GM12892 (cell line): ENCODE data around the gene AEBP1.

Experiments used
- DNase-seq: peaks from one replicate; pipeline ENCODE4 v3.0.0; 2011; ENCODE audit not compliant: insufficient read length
- FAIRE-seq: peaks from 2 replicates; lab custom pipeline; 2011; peaks lifted over from hg19 to GRCh38; lab: Jason Lieb, UNC
- POLR2A ChIP-seq: IDR thresholded peaks from 2 replicates; pipeline ENCODE4 v1.6.1; 2011; ENCODE audit warnings: low read depth, low read length, control low read depth
- POLR2AphosphoS5 ChIP-seq: IDR thresholded peaks from 2 replicates; pipeline ENCODE4 v1.6.1; 2011; ENCODE audit warnings: low read depth, low read length, control low read depth
- TAF1 ChIP-seq: IDR thresholded peaks from 2 replicates; pipeline ENCODE4 v1.6.1; 2011; ENCODE audit warnings: low read depth, mild to moderate bottlenecking, control low read depth, low read length, borderline replicate concordance

The AEBP1 gene

GRCh38 chr7:44093102-44093641, 11.0 kb upstream of the AEBP1 start:
- TF ChIP-seq POLR2AphosphoS5 (no peak), TAF1 (no peak), POLR2A (no peak)
- FAIRE-seq (no peak), DNase-seq (no peak)

GRCh38 chr7:44094365-44094764, 9.8 kb upstream of the AEBP1 start:
- no peak for FAIRE-seq
- DNase-seq = no peak
- TF ChIP-seq POLR2A (no peak), TAF1 (no peak), POLR2AphosphoS5 (no peak)

GRCh38 chr7:44094883-44095592, 9.1 kb upstream of the AEBP1 start:
- no peak for DNase-seq
- TF ChIP-seq POLR2AphosphoS5 (no peak), TAF1 (no peak), POLR2A (no peak)
- no peak for FAIRE-seq

GRCh38 chr7:44095781-44096180, 8.4 kb upstream of the AEBP1 start:
- no peak for DNase-seq
- no peak for TF ChIP-seq TAF1
- TF ChIP-seq POLR2AphosphoS5 = no peak
- no peak for TF ChIP-seq POLR2A
- no peak for FAIRE-seq

- DNase-seq (no peak), FAIRE-seq (peak; percentile 9)
- TF ChIP-seq POLR2A (no peak), TAF1 (no peak), POLR2AphosphoS5 (no peak)
Measured at GRCh38 chr7:44096326-44096881, 7.7 kb upstream of the AEBP1 start.

- FAIRE-seq = peak; percentile 50
- TF ChIP-seq POLR2AphosphoS5 (no peak), POLR2A (no peak), TAF1 (no peak)
- no peak for DNase-seq
Measured at GRCh38 chr7:44097064-44097932, 6.8 kb upstream of the AEBP1 start.

- FAIRE-seq (no peak), DNase-seq (no peak)
- TF ChIP-seq TAF1 (no peak), POLR2A (no peak), POLR2AphosphoS5 (no peak)
Measured at GRCh38 chr7:44098092-44099068, 5.8 kb upstream of the AEBP1 start.

GRCh38 chr7:44099669-44100068, 4.5 kb upstream of the AEBP1 start:
- DNase-seq (no peak), FAIRE-seq (no peak)
- TF ChIP-seq POLR2AphosphoS5 = no peak

GRCh38 chr7:44100458-44101302, 3.5 kb upstream of the AEBP1 start:
- DNase-seq = no peak
- no peak for TF ChIP-seq POLR2AphosphoS5
- TF ChIP-seq TAF1 = no peak
- TF ChIP-seq POLR2A = no peak
- no peak for FAIRE-seq

GRCh38 chr7:44101303-44101965, 2.7 kb upstream of the AEBP1 start:
- FAIRE-seq = peak; percentile 38
- DNase-seq = no peak
- TF ChIP-seq TAF1 (no peak), POLR2A (no peak), POLR2AphosphoS5 (no peak)
